AML-193 (cell line): Measurements from ENCODE around the gene FNTB.
"Not testable (repeated sequence)": the region's sequence is repeated elsewhere in the genome, so short reads cannot be mapped to it uniquely, and the experiment has no call there.

Experiments used
- DNase-seq, 2 experiments: peaks; one replicate each; lab custom pipeline; 2025; lab: John Stamatoyannopoulos, UW

FNTB gene

GRCh38 chr14:65087835-65088234 is 101.1 kb downstream of the FNTB start:
- DNase-seq = not testable (repeated sequence)

- no peak for DNase-seq
Measured at GRCh38 chr14:65092349-65092748, 105.7 kb downstream of the FNTB start.

GRCh38 chr14:65095633-65096205 is 109.0 kb downstream of the FNTB start:
- DNase-seq = no peak

GRCh38 chr14:65096323-65097089 is 109.8 kb downstream of the FNTB start:
- DNase-seq = no peak

GRCh38 chr14:65098586-65098985 is 111.9 kb downstream of the FNTB start:
- DNase-seq = peak; percentile 79

GRCh38 chr14:65100922-65101541 is 114.3 kb downstream of the FNTB start:
- DNase-seq = peak; percentile 3 to 19

DNA sequence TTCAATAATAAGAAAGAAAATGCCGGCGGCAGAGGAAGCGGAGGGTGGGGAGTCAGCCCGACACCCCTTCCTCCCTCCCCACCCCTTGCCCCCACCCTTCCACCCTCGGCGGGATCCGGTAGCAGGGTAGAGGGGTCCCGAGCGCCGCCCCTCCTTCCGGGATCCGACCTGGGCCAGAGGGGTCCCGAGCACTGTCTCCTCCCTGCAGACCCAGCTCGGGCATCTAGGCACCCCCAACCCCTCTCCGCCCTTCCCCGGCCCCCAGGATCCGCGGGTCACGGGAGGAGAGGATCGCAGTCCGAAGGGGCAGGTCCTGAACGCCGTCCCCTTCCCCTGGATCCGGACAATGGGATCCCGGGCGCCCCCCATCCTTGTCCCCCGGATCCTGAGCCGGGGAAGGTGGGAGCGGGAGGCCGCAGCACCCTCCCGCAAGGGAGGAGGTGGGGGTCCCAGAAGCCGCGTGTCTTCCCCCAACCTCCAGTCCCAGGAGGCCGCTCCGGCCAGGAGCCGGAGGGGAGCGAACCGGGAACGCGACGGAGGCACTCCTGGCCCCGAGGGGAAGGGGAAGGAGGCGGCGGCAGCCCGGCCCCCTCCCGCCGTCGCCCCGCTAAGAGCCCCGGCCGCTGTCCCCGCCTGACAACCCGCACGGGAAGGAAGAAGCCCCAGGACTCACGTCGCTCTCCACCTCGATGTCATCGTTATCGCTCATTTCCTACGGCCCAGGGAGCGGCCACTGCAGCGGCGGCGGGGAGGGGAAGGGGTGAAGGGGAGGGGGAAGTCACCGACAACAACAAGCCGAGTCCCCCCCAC is 115.1 kb downstream of the FNTB start:
- DNase-seq = no peak

DNA sequence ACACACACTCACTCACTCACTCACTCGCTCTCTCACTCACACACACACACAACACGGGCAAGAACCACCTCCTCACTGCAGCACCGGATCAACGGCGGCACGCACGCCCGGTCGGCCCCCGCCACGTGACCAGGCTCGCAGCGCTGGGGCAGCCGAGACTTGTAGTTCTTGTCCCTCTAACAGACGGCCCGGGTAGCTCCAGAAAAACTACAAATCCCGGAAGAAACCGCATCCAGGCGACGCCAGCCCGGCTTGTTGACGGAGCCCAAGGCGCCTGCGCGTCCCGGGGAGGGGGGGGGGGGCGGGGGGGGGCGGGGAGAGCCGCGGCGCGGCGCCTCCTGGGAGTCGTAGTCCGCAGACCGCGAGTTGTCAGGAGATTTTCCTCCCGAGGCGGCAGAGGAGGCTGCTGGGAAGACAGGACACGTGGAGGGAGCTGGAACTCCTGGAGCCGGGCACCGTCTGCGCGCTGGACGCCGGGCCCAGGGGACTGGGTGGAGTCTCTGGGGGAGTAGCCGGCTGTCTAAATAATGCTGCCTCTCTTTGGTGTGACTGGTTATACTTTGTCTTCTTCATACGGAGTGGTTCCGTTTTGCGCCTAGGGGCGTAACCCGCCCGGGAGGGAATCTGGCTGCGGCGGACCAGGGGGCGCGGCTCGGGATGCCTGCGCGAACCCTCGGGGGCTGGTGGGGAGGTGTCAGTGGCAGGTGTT is 115.9 kb downstream of the FNTB start, which contains the start of gene MAX:
Gene MAX, minus strand, starts transcription at position 77 of the 709 bp plus-strand sequence. CDS start 178 bp downstream, outside the sequence.
- DNase-seq = peak; percentile 98 to 99

- peak in 1 of 2 experiments; percentile 39 for DNase-seq
Measured at GRCh38 chr14:65103150-65103760, 116.6 kb downstream of the FNTB start.

DNA sequence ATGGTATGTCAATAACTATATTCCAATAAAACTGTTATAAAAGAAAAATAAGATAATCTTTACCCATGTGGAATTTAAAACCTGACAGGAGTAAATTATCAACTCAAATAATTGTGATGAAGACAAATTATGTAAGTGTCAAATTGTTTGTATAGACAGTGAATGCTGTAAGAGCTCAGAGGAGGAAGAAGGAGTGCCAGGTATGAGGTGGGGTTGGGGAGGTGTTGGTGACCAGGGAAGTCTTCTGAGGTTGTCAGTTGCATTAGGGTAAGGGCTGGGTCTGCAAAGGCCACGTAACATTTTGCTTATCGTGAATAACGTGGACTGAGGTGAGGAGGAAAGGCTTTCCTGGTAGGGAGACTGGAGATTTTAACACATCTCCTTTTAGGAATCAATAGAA is 118.1 kb downstream of the FNTB start:
- no peak for DNase-seq

DNA sequence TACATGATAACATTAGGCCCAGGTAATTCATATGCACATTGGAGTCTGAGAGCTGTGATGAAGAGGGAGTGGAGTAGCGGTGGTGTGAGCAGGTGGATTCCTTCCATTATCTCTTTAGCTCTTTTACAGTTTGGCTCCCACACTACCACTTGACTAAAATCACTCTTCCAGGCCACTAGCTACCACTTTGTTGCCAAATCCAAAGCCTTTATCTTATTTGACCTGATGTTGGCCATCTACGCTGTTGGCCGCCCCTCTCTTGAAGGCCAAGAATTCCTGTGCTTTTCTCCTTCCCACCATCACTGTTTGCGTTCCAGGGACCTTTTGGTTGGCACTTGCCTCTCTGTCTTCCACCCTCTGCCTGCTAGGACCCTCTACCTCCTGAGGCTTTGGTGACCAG is 119.6 kb downstream of the FNTB start:
- no peak for DNase-seq

DNA sequence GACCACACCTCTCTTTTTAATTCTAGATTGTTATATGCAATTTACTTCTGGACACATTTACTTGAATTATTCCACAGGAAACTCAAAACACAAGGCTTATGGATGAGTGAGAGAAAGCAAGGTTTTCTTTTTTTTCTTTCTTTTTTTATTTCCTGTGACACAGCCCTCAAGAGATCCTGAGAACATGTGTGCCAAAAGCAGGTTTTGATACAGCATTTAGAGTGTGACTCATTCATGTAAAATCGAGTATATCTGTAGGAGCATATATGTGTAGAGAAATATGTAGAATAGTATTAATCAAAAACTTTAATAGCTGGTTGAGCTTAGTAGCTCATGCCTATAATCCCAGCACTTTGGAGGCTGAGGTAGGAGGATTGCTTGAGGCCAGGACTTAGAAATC is 120.0 kb downstream of the FNTB start:
- no peak for DNase-seq

GRCh38 chr14:65107200-65107599 is 120.5 kb downstream of the FNTB start:
- DNase-seq = no peak

DNA sequence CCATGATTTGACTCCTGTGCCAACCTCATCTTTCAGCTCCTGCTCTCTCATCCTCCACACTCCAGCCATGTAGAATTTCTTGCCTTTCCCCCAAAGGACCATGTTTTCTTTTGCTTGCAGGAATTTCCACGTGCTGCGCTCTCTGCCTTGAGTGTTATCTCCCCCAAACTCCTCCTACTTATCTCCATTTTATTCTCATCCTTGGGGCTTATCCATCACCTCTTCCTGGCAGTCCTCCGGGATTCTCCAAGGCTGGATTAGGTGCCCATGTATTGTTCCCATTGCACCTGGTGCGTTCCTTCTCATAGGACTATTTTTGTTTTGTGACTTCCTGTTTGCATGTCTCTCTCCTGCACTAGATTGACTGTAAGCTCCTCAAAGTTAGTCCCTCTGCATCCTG is 122.7 kb downstream of the FNTB start:
- DNase-seq = no peak

GRCh38 chr14:65110525-65110924 is 123.8 kb downstream of the FNTB start:
- DNase-seq = no peak
